NOMO-1 treated with dmso at 0.1 percent for 144 hours (cell line): ENCODE results near the gene RBM20.
A peak's percentile ranks its signal among the peaks of the same experiment; 100 is the strongest.
"Not testable (repeated sequence)": the region's sequence is repeated elsewhere in the genome, so short reads cannot be mapped to it uniquely, and the experiment has no call there.

Experiments
- DNase-seq: peaks from one replicate; lab custom pipeline; 2025; ENCODE audit not compliant: unreplicated experiment; lab: John Stamatoyannopoulos, UW

RBM20 gene

GRCh38 chr10:110643653-110644597 lies at the start of gene RBM20:
Gene RBM20 (plus strand): TSS chr10:110644336. CDS start chr10:110644455, 119 bp downstream.
- no peak for DNase-seq

- no peak for DNase-seq
Observed at GRCh38 chr10:110597476-110597875, 46.7 kb upstream of the RBM20 start.

- DNase-seq = no peak
Observed at GRCh38 chr10:110600487-110601101, 43.5 kb upstream of the RBM20 start.

DNA sequence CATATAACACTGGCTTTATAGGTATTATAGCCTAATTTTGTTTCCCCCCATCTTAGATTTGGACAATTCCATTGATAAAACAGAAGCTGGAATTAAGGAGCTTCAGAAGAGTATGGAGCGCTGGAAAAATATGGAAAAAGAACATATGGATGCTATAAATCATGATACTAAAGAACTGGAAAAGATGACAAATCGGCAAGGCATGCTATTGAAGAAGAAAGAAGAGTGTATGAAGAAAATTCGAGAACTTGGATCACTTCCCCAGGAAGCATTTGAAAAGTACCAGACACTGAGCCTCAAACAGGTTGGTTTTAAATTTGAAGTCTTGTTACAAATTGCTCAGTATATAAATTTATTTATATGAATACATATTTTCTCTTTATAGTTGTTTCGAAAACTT lies 42.6 kb upstream of the RBM20 start:
- DNase-seq = no peak

- DNase-seq = no peak
Observed at GRCh38 chr10:110608087-110608486, 36.0 kb upstream of the RBM20 start.

GRCh38 chr10:110609605-110610004 lies 34.5 kb upstream of the RBM20 start:
- no peak for DNase-seq

GRCh38 chr10:110610308-110610774 lies 33.8 kb upstream of the RBM20 start:
- peak; percentile 33 for DNase-seq

DNA sequence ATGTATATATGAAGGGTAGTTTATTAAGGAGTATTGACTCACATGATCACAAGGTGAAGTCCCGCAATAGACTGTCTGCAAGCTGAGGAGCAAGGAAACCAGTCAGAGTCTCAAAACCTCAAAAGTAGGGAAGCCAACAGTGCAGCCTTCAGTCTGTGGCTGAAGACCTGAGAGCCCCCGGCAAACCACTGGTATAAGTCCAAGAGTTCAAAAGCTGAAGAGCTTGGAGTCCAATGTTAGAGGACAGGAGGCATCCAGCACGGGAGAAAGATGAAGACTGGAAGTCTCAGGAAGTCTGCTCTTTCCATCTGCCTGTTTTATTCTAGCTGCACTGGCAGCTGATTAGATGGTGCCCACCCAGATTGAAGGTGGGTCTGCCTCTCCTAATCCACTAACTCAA lies 33.4 kb upstream of the RBM20 start:
- not testable (repeated sequence) for DNase-seq

- no peak for DNase-seq
Observed at GRCh38 chr10:110612087-110612486, 32.0 kb upstream of the RBM20 start.

DNA sequence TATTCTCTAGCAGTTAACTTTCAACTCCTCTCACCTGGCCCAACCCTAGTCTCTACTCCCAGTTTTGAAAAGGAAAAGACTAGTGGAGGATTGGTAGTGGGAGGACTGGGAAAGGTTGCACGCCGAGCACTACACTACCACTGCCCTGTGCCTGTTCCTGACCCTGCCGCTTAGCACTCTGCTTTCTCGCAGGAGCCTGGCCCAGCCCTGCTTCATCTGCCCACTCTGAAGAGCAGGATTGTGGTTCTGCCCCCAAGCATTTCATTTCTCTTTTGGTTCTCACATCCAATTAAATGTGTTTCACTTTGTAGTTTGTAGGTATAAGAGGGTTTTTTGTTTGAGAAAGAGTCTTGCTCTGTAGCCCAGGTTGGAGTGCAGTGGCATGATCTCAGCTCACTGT lies 31.5 kb upstream of the RBM20 start:
- no peak for DNase-seq

DNA sequence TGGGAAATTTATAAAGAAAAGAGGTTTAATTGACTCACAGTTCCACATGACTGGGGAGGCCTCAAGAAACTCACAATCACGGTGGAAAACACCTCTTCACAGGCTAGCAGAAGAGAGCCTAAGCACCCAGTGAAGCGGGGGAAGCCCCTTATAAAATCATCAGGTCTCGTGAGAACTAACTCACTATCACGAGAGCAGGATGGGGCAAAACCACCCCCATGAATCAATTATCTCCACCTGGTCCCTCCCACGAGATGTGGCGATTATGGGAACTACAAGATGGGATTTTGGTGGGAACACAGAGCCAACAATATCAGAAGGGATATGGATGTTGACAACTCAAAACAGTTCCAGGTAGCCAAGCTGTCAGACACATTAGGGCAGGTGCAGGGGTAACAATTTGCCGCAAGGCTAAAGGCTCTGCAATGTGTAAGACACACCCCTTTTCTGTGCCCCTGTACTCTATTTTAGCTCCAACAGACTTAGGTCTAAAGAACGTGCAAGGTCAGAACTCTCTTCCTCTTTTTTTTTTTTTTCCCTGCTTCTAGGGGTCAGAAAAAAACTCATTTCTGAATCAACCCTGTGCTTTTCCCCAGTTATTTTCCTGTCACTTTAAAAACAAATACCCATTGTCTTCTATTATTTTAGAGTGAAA lies 30.7 kb upstream of the RBM20 start:
- DNase-seq = peak; percentile 31

GRCh38 chr10:110613996-110614495 lies 30.1 kb upstream of the RBM20 start:
- DNase-seq = no peak

- DNase-seq = no peak
Observed at GRCh38 chr10:110615057-110615747, 28.9 kb upstream of the RBM20 start.

DNA sequence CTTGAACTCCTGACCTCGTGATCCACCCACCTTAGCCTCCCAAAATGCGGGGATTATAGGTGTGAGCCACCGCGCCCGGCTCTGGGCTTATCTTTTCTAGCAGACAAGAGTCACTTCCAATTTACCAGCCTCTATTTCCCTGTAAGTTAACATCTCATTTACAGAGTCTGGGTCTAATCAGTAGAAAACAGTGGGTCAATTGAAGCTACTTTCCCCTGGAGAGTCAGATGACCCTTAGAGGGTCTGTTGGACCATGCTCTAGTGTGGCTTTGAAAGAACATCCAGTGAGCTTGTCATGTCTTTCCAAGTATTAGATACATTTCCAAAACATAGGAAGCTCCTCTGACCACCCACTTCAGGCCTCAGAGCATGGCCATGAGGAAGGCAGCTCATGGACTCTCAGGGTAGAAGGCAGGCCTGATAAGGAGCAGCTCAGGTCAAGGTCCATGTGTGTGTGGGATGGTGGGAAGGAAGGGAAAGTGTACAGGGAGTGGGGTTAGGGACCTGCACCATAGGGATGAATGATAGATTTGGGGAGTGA lies 27.6 kb upstream of the RBM20 start:
- no peak for DNase-seq

- DNase-seq = no peak
Observed at GRCh38 chr10:110617425-110618229, 26.5 kb upstream of the RBM20 start.

- no peak for DNase-seq
Observed at GRCh38 chr10:110618230-110618610, 25.9 kb upstream of the RBM20 start.

DNA sequence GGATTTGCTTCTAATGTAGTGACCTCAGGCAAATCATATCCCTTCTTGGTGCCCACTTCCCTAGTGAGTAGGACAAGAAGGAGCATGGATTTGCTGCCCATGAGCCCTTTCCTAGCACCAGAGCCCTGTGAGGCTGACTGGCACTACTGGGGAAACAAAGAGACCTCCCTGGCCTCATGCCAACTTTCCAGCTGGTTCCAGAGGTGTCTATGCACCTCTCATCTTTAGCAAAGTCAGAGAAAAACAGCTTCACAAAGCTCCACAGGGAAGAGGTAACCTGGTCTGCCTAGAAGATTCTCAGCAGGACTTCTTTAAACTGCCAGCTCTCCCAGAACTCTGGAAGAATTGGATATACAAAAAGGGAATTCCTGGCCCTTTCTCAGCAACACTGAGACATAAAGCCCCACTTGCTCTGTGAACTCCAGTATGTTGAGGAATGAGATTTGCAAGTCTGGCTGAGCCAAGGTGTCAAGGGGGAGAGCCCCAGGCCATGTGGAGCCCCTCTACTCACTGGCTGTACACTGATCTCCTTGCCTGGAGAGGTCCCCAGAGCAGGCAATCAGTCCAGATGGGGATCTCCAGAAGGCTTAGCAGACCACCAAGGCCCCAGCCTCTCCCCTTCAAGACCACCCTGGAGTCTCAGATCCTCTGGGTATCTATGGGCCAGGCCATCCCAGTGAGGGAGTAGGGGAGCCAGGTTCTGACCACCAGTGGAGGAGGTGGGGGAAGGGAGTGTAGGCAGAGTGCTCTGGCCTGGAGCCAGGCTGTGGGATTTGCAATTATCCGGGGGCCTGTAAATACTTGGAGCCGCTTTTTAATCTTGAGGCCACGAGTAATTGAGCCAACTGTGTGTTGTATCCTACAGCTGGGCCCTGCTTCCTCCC lies 24.4 kb upstream of the RBM20 start:
- no peak for DNase-seq

DNA sequence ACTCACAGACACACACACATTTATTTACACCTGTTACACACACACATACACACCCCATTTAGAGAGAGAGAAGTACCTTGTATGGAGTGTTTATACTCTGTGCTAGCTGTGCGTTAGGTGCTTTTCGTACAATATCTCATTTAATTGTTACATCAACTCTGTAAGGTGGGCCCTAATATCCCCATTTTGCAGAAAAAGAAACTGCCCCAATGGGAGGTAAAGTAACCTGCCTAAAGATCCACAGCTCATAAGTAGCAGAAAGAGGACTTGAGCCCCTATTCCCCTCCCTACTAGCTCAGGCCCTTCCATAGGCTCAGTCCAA lies 23.8 kb upstream of the RBM20 start:
- DNase-seq = no peak

DNA sequence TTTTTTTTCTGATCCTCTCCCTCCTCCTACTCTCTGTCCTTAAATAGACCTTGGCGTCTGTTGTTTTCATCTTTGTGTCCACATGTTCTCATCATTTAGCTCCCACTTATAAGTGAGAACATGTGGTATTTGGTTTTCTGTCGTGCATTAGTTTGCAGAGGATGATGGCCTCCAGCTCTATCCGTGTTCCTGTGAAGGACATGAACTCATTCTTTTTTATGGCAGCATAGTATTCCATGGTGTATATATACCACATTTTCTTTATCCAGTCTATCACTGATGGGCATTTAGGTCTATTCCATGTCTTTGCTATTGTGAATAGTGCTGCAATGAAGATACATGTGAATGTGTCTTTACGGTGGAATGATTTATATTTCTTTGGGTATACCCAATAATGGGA lies 20.8 kb upstream of the RBM20 start:
- not testable (repeated sequence) for DNase-seq
